ENCODE data around the gene SCN1A.

The SCN1A gene

DNA sequence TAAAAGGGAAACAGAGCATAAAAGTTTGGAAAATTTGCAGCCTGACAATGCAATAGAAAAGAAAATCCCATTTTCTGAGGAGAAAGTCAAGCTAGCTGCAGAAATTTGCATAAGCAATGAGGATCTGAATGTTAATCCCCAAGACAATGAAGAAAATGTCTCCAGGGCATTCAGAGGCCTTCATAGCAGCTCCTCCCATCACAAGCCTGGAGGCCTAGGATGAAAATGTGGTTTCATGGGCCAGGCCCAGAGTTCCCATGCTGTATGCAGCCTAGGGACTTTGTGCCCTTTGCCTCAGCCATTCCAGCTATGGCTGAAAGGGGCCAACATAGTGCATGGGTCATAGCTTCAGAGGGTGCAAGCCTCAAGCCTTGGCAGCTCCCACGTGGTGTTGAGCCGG is 10.3 kb upstream of the SCN1A start:
- TF ChIP-seq, protein P1, sequence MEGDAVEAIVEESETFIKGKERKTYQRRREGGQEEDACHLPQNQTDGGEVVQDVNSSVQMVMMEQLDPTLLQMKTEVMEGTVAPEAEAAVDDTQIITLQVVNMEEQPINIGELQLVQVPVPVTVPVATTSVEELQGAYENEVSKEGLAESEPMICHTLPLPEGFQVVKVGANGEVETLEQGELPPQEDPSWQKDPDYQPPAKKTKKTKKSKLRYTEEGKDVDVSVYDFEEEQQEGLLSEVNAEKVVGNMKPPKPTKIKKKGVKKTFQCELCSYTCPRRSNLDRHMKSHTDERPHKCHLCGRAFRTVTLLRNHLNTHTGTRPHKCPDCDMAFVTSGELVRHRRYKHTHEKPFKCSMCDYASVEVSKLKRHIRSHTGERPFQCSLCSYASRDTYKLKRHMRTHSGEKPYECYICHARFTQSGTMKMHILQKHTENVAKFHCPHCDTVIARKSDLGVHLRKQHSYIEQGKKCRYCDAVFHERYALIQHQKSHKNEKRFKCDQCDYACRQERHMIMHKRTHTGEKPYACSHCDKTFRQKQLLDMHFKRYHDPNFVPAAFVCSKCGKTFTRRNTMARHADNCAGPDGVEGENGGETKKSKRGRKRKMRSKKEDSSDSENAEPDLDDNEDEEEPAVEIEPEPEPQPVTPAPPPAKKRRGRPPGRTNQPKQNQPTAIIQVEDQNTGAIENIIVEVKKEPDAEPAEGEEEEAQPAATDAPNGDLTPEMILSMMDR (IDR thresholded peaks at IDR 0.05; ENCODE audit: low read depth, low read length, missing control alignments): no peak
- DNase-seq (ENCODE audit: extremely low read depth, low read depth): no peak
- H3K4me3 ChIP-seq (replicated peaks; ENCODE audit: low read depth, low read length): no peak overlapping the region

DNA sequence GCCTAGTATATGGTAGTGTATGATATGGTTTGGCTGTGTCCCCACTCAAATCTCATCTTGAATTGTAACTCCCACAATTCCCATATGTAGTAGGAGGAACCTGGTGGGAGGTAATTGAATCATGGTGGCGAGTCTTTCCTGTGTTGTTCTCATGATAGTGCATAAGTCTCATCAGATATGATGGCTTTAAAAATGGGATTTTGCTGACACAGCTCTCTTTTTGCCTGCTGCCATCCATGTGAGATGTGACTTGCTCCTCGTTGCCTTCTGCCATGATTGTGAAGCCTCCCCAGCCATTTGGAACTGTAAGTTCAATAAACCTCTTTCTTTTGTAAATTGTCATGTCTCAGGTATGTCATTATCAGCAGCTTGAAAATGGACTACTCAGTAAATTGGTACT is 9.5 kb upstream of the SCN1A start:
- TF ChIP-seq, protein P1 (IDR thresholded peaks at IDR 0.05; ENCODE audit: low read depth, low read length, missing control alignments): no peak
- no peak overlapping the region for H3K4me3 ChIP-seq (replicated peaks; ENCODE audit: low read depth, low read length)
- no peak for DNase-seq (ENCODE audit: extremely low read depth, low read depth)

DNA sequence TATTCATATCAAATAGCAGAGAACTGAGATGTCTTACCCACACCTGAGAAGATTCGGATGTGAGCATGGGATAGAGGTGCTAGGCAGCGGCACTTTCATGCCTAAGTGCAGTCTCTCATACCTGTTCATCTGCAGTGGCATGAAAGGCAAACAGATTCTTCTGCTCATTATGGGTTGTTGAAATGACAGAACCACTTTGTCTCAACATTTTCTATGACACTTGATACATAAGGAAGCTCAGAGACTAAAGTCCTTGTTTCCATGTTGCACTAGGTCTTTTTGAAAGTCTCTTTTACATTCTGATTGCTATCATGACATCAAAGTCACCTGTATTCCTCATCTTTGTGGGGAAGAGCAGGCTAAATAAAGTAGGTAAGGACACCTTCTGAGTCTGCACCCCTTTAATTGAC is 8.0 kb upstream of the SCN1A start:
- no peak overlapping the region for H3K4me3 ChIP-seq (replicated peaks; ENCODE audit: low read depth, low read length)
- DNase-seq (ENCODE audit: extremely low read depth, low read depth): no peak
- TF ChIP-seq, protein P1 (IDR thresholded peaks at IDR 0.05; ENCODE audit: low read depth, low read length, missing control alignments): no peak

DNA sequence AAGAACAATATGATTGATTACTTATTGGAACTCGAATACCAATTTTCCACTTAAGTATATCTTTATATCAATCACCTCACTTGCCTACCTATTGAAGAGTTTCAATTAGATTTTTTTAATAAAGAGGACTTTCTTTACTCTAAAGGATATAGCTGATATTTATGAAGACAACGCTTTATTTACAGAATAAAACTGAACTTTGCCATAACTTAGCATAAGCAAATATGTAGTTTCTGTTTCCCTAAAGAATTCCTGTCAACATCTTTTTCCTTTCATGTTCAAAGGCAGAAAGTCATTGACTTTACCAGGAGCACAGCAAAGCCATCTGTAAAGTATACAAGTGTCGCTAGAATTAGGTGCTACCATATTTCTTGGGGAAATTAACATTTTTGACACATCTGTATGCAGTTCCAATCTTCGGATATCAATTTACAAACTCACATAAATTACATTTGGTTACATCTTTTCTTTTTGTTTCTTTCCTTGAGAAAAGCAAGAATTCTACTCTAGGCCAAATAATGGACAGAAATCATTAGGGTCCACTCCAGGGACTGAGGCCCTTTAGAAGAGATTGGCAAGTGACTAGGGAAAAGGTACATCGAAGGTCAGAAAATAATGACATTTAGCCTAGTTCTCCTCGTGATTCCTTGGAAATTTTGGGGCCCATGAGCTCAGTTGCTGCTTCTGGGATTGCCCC is 7.5 kb upstream of the SCN1A start:
- H3K4me3 ChIP-seq (replicated peaks; ENCODE audit: low read depth, low read length): no peak overlapping the region
- TF ChIP-seq, protein P1 (IDR thresholded peaks at IDR 0.05; ENCODE audit: low read depth, low read length, missing control alignments): no peak

DNA sequence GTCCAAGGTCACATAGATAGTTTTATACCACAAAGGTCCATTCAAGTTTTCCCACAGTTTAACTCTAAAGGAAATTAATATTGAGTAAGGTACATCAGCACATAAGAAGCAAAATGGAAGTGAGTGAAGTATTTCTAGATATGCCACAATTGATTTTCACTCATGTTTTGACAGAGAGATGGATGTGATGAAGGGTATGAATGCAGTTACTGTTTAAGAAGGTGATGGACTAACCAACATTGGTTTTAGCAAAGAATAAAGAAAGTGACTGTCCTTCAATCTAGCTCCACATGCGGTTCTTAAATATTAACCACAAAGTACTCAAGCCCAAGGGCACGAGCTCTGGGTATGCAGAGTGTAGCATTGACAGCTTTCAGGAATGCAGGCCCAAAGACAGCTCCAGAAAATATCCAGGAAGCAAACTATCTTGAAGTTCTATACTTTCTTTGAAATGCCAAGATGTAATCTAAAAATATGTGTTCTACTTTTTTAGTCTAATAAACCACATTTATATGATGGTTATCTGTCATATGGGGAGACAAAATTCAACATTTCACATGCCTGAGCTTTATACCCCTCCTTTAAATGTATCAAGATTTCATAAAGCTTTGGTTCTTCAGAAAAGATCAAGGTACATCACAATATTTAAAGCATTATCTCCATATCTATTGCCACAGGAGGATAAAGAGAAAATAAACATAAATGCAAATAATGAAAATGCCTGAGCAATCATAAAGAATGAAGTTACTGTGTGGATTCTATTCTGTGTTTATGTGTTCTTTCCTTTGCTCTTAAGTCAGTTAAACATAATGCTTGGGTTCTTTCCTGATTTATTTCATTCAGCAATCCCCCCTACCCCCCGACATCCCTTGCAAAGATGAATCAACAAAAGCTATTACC is 6.7 kb upstream of the SCN1A start:
- no peak overlapping the region for H3K4me3 ChIP-seq (replicated peaks; ENCODE audit: low read depth, low read length)
- DNase-seq (ENCODE audit: extremely low read depth, low read depth): no peak
- TF ChIP-seq, protein P1 (IDR thresholded peaks at IDR 0.05; ENCODE audit: low read depth, low read length, missing control alignments): no peak

More for the DNA sequence above, 7.5 kb upstream of the SCN1A start:
- no peak for DNase-seq (ENCODE audit: extremely low read depth, low read depth)

DNA sequence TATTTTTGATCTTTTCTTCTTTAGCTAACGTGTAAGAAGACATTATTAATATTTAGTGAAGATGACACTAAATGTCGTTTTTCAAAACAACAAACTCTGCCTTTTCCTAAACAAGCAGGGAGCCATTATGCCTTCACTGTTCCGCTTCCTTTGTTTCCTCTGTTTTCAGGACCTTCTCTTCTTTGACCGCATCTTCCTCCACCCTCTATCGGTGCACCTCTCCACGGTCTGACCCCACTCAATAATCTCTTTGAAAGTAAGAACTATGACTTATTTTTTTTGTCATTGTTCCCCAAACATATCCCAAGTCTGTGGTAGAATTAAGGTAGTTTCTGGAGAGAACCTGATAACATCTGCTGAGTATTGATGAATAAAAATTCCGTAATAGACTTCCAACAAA is 5.8 kb upstream of the SCN1A start:
- no peak overlapping the region for H3K4me3 ChIP-seq (replicated peaks; ENCODE audit: low read depth, low read length)
- TF ChIP-seq, protein P1 (IDR thresholded peaks at IDR 0.05; ENCODE audit: low read depth, low read length, missing control alignments): no peak
- DNase-seq (ENCODE audit: extremely low read depth, low read depth): no peak
